ENCODE results near the gene XKR7. TPM values are rescaled to one million over a fixed set of nuclear protein-coding genes. Genes with fewer than 3 reads are reported as not detected.

The XKR7 gene
- total RNA-seq, 1 experiment from 2014 or later = not detected

DNA sequence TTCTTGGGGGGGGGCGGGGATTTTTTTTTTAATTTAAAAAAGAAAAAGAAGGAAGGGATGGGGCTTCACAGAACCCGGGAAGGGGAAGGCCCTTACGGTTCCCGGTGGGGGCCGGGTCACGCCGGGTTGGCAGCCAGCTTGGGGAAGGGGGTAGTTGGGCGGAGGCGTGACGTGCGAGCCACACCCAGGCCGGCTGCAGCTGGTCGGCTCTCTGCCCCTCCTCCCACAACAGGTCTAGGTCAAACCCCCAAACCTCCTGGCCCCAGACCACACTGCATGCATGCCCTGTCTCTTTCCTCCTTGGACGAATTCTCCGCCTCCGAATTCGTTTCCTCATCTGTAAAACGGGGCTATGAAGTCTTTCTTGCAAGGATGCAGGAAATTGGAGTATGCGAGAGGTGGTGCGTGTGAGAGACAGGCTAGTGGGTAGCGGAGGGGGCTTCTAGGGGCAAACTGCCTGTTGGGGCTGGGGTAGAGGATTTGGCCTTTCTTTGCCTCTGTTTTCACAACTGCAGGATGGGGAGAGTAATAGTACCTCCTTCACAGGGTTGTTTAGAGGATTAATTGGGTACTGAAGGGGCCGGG, 84.9 kb downstream of the XKR7 start:
- H3K27ac ChIP-seq (ENCODE audit: low read length) = no peak overlapping the region
- H3K4me1 ChIP-seq (ENCODE audit: insufficient read depth, low read length) = no peaks in the 10 kb centered on the region
- no peaks in the 10 kb centered on the region for H3K36me3 ChIP-seq (ENCODE audit: low read depth, low read length)
- H3K27me3 ChIP-seq (ENCODE audit: low read length) = peaks cover 71% of the 10 kb centered on the region
- H2AFZ ChIP-seq (ENCODE audit: low read length) = no peak overlapping the region
- DNase-seq (no peak), ATAC-seq (no peak)
- no peak overlapping the region for H3K9ac ChIP-seq (ENCODE audit: low read length)
- H3K4me2 ChIP-seq (ENCODE audit: low read length) = no peak overlapping the region
- no peak overlapping the region for H3K4me3 ChIP-seq (ENCODE audit: low read length)
- ChIA-PET CTCF (no interaction called here), POLR2A (ENCODE audit: unreplicated experiment) (no interaction called here)
- H3K79me2 ChIP-seq (ENCODE audit: low read length) = no peaks in the 10 kb centered on the region
- BruUV-seq (replicated peaks) = no TSS peak
- no peaks in the 10 kb centered on the region for H4K20me1 ChIP-seq (ENCODE audit: low read length)
- H3F3A ChIP-seq (ENCODE audit: low read length, unreplicated experiment) = no peaks in the 10 kb centered on the region
- H3K9me2 ChIP-seq (replicated peaks; ENCODE audit: low read length) = no peaks in the 10 kb centered on the region
- intact Hi-C loops (cut with micrococcal nuclease) = no loop called here
- TF ChIP-seq EZH2 (IDR thresholded peaks at IDR 0.05; ENCODE audit: low read length, unreplicated experiment) = no peak
- TF ChIP-seq, protein P1, sequence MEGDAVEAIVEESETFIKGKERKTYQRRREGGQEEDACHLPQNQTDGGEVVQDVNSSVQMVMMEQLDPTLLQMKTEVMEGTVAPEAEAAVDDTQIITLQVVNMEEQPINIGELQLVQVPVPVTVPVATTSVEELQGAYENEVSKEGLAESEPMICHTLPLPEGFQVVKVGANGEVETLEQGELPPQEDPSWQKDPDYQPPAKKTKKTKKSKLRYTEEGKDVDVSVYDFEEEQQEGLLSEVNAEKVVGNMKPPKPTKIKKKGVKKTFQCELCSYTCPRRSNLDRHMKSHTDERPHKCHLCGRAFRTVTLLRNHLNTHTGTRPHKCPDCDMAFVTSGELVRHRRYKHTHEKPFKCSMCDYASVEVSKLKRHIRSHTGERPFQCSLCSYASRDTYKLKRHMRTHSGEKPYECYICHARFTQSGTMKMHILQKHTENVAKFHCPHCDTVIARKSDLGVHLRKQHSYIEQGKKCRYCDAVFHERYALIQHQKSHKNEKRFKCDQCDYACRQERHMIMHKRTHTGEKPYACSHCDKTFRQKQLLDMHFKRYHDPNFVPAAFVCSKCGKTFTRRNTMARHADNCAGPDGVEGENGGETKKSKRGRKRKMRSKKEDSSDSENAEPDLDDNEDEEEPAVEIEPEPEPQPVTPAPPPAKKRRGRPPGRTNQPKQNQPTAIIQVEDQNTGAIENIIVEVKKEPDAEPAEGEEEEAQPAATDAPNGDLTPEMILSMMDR (conservative IDR thresholded peaks at IDR 0.05; ENCODE audit: low read depth, low read length) = no peak
- no peaks in the 10 kb centered on the region for H3K9me3 ChIP-seq (ENCODE audit: low read length)

Other genes with a start within 250 kb of the XKR7 start
- 260 and 277 TPM in 2 replicates for gene BCL2L1, start 245.3 kb upstream of the XKR7 start, total RNA-seq (2014; rRNA removed)
- 128 and 151 TPM in 2 replicates for gene TPX2, start 228.9 kb upstream of the XKR7 start, total RNA-seq (2014; rRNA removed)
- 1.7 TPM in 2 replicates for gene MYLK2, start 148.8 kb upstream of the XKR7 start, total RNA-seq (2014; rRNA removed)
- not detected in 2 replicates for gene FOXS1, start 122.5 kb upstream of the XKR7 start, total RNA-seq (2014; rRNA removed)
- gene DUSP15, start 97.6 kb upstream of the XKR7 start, total RNA-seq (2014; rRNA removed) = not detected in 2 replicates
- not detected in 2 replicates for gene TTLL9, start 97.5 kb upstream of the XKR7 start, total RNA-seq (2014; rRNA removed)
- gene PDRG1, start 16.1 kb upstream of the XKR7 start, total RNA-seq (2014; rRNA removed) = 11.7 and 12.3 TPM in 2 replicates
- gene CCM2L, start 42.3 kb downstream of the XKR7 start, total RNA-seq (2014; rRNA removed) = not detected in 2 replicates
- not detected in 2 replicates for gene HCK, start 84.1 kb downstream of the XKR7 start, total RNA-seq (2014; rRNA removed)
- gene TM9SF4, start 141.6 kb downstream of the XKR7 start, total RNA-seq (2014; rRNA removed) = 32.6 and 33.9 TPM in 2 replicates
- gene PLAGL2, start 239.6 kb downstream of the XKR7 start, total RNA-seq (2014; rRNA removed) = 4.4 and 6.2 TPM in 2 replicates
- 41.9 and 56.3 TPM in 2 replicates for gene POFUT1, start 239.7 kb downstream of the XKR7 start, total RNA-seq (2014; rRNA removed)

All from PC-3 (cell line).